ENCODE measurements around the gene HMGCS2.

GRCh38 chr1:119787776-119788175, 19.1 kb upstream of the HMGCS2 start:
- TF ChIP-seq EZH2 (IDR thresholded peaks at IDR 0.05; ENCODE audit: borderline replicate concordance, low read length), result no peak
- TF ChIP-seq, protein P1, sequence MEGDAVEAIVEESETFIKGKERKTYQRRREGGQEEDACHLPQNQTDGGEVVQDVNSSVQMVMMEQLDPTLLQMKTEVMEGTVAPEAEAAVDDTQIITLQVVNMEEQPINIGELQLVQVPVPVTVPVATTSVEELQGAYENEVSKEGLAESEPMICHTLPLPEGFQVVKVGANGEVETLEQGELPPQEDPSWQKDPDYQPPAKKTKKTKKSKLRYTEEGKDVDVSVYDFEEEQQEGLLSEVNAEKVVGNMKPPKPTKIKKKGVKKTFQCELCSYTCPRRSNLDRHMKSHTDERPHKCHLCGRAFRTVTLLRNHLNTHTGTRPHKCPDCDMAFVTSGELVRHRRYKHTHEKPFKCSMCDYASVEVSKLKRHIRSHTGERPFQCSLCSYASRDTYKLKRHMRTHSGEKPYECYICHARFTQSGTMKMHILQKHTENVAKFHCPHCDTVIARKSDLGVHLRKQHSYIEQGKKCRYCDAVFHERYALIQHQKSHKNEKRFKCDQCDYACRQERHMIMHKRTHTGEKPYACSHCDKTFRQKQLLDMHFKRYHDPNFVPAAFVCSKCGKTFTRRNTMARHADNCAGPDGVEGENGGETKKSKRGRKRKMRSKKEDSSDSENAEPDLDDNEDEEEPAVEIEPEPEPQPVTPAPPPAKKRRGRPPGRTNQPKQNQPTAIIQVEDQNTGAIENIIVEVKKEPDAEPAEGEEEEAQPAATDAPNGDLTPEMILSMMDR (conservative IDR thresholded peaks at IDR 0.05 in 1 of 2, IDR thresholded peaks at IDR 0.05 in 1 of 2; ENCODE audit: extremely low read depth in 1 of 2, insufficient read depth in 1 of 2, low read depth in 1 of 2, low read length in 2 of 2), result no peak

All from mammary epithelial cell (primary cell).